K562 (cell line): ENCODE measurements around the gene PPDPF. TPM values are rescaled to one million over a fixed set of nuclear protein-coding genes. Genes with fewer than 3 reads are reported as not detected.

Experiments used
- CBFA2T2 ChIP-seq: fragments of 450-650 bp; conservative IDR thresholded peaks from 2 replicates; pipeline ENCODE4 v1.6.1; 2017; ENCODE audit warnings: mild to moderate bottlenecking
- CBX5 ChIP-seq: IDR thresholded peaks from 2 replicates; pipeline ENCODE4 v1.6.1; 2014; ENCODE audit warnings: low read depth, borderline replicate concordance
- CREB3L1 ChIP-seq: fragments of 450-650 bp; IDR thresholded peaks from 2 replicates; pipeline ENCODE4 v1.6.1; 2014; ENCODE audit warnings: low read depth, mild to moderate bottlenecking, moderate library complexity, borderline replicate concordance
- CTCF ChIP-seq, 3 experiments: IDR thresholded peaks in 2 of 3; conservative IDR thresholded peaks in 1 of 3; 2 replicates each; pipeline ENCODE4 v1.5.1; 2011 to 2012; ENCODE audit warnings: low read length in 3 of 3, mild to moderate bottlenecking in 3 of 3, control low read depth in 2 of 3, improper control_type of control experiment in 1 of 3, inconsistent platforms in 1 of 3, low read depth in 1 of 3, mixed read lengths in 1 of 3, moderate library complexity in 1 of 3; ENCODE audit not compliant: insufficient read depth in 2 of 3
- CTCFL ChIP-seq: IDR thresholded peaks from 2 replicates; pipeline ENCODE4 v1.6.1; 2011; ENCODE audit warnings: borderline replicate concordance, low read depth, mild to moderate bottlenecking, moderate library complexity, low read length; ENCODE audit not compliant: insufficient read depth, poor library complexity, severe bottlenecking
- E2F8 ChIP-seq: fragments of 450-650 bp; IDR thresholded peaks from 2 replicates; pipeline ENCODE4 v1.7.1; 2018; ENCODE audit warnings: mild to moderate bottlenecking, low read depth; ENCODE audit not compliant: partially characterized antibody
- RBM34 ChIP-seq: fragments of 200-400 bp; formaldehyde crosslinking; IDR thresholded peaks from 2 replicates; pipeline ENCODE4 v1.6.1; 2018; ENCODE audit warnings: low read length, borderline replicate concordance; ENCODE audit not compliant: insufficient read depth
- TRIM28 ChIP-seq: fragments of 450-650 bp; IDR thresholded peaks from 2 replicates; pipeline ENCODE4 v1.6.1; 2017
- YY1 ChIP-seq, 3 experiments: IDR thresholded peaks; 2 replicates each; pipeline ENCODE4 v1.6.1; 2011; ENCODE audit warnings: low read length in 2 of 3, mild to moderate bottlenecking in 2 of 3, moderate library complexity in 2 of 3, borderline replicate concordance in 1 of 3, control low read depth in 1 of 3, low read depth in 1 of 3; ENCODE audit not compliant: insufficient read depth in 3 of 3, insufficient replicate concordance in 2 of 3, control insufficient read depth in 1 of 3, insufficient read length in 1 of 3; ENCODE audit errors: extremely low read depth in 1 of 3
- ZNF408 ChIP-seq: fragments of 250-450 bp; sonication (Bioruptor Pico); IDR thresholded peaks from 2 replicates; pipeline ENCODE4 v1.4.0; 2020; ENCODE audit warnings: low read depth, mild to moderate bottlenecking, moderate library complexity
- ZNF583 ChIP-seq: fragments of 250-450 bp; sonication (Bioruptor Pico); IDR thresholded peaks from 2 replicates; pipeline ENCODE4 v1.4.0; 2020
- ZNF79 ChIP-seq: fragments of 250-450 bp; sonication (Bioruptor Pico); IDR thresholded peaks from 2 replicates; pipeline ENCODE4 v1.4.0; 2020; ENCODE audit warnings: low read depth, mild to moderate bottlenecking, moderate library complexity
- polyA plus RNA-seq, 8 experiments: library from polyadenylated mRNA; depleted of rRNA in 4 of 8; stranded (reverse) in 5 of 8; unstranded in 3 of 8; fragments of >200 nt; fragmentation: Nextera tagmentation in 2 of 8; fragmentation: Illumina TruSeq in 1 of 8; extraction: Ambion mirVana in 2 of 8; extraction: Trizol in 1 of 8; gene quantifications; 2 replicates each; pipeline versions ENCODE4 v1.2.1 to v1.2.3, GENCODE V29; 2011 to 2014; ENCODE audit warnings: inconsistent platforms in 1 of 8, missing spikeins in 1 of 8
- total RNA-seq, 7 experiments: library from RNA; depleted of rRNA in 6 of 7; stranded (reverse); fragments of >200 nt in 6 of 7; fragmentation: Illumina TruSeq in 2 of 7; extraction: Trizol in 2 of 7; gene quantifications; 2 replicates each; pipeline versions ENCODE4 v1.2.1 to v1.2.3, GENCODE V29; 2011 to 2021; ENCODE audit warnings: low replicate concordance in 1 of 7
- TF ChIP-seq, protein P1 (sequence below): IDR thresholded peaks from 2 replicates; pipeline ENCODE4 v1.6.1; 2016; ENCODE audit warnings: missing genetic modification characterization, missing compliant biosample characterization

The PPDPF gene
- total and polyA plus RNA-seq, 9 of the 15 experiments (the other 6 are each of a cell fraction or from before 2014, with no cell fraction given) = 0.77 to 233 (median 10.5) TPM

GRCh38 chr20:63495741-63496595 lies 24.6 kb upstream of the PPDPF start (continued):
- TF ChIP-seq CTCF (IDR thresholded peaks at IDR 0.05 in 2 of 3, conservative IDR thresholded peaks at IDR 0.05 in 1 of 3; ENCODE audit: insufficient read depth in 2 of 3, low read depth in 1 of 3, low read length in 3 of 3) (peak; percentile 81 to 93 (median 87)), ZNF408 (CRISPR knock-in tag) (no peak), CREB3L1 (no peak), E2F8 (no peak), RBM34 (no peak), CTCFL (peak; percentile 81), YY1 (IDR thresholded peaks at IDR 0.05; ENCODE audit: borderline replicate concordance in 1 of 3, control insufficient read depth in 1 of 3, extremely low read depth in 1 of 3, insufficient read depth in 3 of 3, insufficient read length in 1 of 3, insufficient replicate concordance in 2 of 3, low read depth in 1 of 3, low read length in 2 of 3) (peak in 1 of 3 experiments; percentile 29), ZNF79 (CRISPR knock-in tag) (no peak), CBX5 (no peak), ZNF583 (CRISPR knock-in tag) (no peak), CBFA2T2 (no peak), TRIM28 (no peak)
- TF ChIP-seq, protein P1, sequence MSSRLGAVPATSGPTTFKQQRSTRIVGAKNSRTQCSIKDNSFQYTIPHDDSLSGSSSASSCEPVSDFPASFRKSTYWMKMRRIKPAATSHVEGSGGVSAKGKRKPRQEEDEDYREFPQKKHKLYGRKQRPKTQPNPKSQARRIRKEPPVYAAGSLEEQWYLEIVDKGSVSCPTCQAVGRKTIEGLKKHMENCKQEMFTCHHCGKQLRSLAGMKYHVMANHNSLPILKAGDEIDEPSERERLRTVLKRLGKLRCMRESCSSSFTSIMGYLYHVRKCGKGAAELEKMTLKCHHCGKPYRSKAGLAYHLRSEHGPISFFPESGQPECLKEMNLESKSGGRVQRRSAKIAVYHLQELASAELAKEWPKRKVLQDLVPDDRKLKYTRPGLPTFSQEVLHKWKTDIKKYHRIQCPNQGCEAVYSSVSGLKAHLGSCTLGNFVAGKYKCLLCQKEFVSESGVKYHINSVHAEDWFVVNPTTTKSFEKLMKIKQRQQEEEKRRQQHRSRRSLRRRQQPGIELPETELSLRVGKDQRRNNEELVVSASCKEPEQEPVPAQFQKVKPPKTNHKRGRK (tag) = no peak
